Measurements from ENCODE around the gene FREM2.

The FREM2 gene

GRCh38 chr13:38647312-38647711 is 39.6 kb upstream of the FREM2 start:
- no peak overlapping the region for H3K27ac ChIP-seq (ENCODE audit: low read depth, low read length)
- H3K9me3 ChIP-seq (ENCODE audit: insufficient read depth, low read length) = no peaks in the 10 kb centered on the region
- no peak for TF ChIP-seq EZH2phosphoT487 (conservative IDR thresholded peaks at IDR 0.05; ENCODE audit: low read length)
- TF ChIP-seq, protein P1, sequence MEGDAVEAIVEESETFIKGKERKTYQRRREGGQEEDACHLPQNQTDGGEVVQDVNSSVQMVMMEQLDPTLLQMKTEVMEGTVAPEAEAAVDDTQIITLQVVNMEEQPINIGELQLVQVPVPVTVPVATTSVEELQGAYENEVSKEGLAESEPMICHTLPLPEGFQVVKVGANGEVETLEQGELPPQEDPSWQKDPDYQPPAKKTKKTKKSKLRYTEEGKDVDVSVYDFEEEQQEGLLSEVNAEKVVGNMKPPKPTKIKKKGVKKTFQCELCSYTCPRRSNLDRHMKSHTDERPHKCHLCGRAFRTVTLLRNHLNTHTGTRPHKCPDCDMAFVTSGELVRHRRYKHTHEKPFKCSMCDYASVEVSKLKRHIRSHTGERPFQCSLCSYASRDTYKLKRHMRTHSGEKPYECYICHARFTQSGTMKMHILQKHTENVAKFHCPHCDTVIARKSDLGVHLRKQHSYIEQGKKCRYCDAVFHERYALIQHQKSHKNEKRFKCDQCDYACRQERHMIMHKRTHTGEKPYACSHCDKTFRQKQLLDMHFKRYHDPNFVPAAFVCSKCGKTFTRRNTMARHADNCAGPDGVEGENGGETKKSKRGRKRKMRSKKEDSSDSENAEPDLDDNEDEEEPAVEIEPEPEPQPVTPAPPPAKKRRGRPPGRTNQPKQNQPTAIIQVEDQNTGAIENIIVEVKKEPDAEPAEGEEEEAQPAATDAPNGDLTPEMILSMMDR (IDR thresholded peaks at IDR 0.05; ENCODE audit: insufficient read depth, low read length, poor library complexity, severe bottlenecking) = no peak
- no peaks in the 10 kb centered on the region for H3F3A ChIP-seq (ENCODE audit: insufficient read depth)
- H3K9ac ChIP-seq (ENCODE audit: low read length) = no peak overlapping the region
- H3K4me2 ChIP-seq (ENCODE audit: low read depth, low read length, poor library complexity, severe bottlenecking) = no peak overlapping the region
- no peaks in the 10 kb centered on the region for H3K79me2 ChIP-seq (ENCODE audit: insufficient read depth, low read length)
- H2AFZ ChIP-seq (ENCODE audit: low read depth, low read length, severe bottlenecking) = no peak overlapping the region
- no peaks in the 10 kb centered on the region for H3K27me3 ChIP-seq (ENCODE audit: low read length)
- no peaks in the 10 kb centered on the region for H4K20me1 ChIP-seq (ENCODE audit: low read depth, low read length)
- H3K4me3 ChIP-seq (ENCODE audit: insufficient read depth, low read length, poor library complexity, severe bottlenecking) = no peak overlapping the region
- no peaks in the 10 kb centered on the region for H3K9me2 ChIP-seq (replicated peaks; ENCODE audit: insufficient read depth, low read length)
- H3K36me3 ChIP-seq (ENCODE audit: low read length) = no peaks in the 10 kb centered on the region

DNA sequence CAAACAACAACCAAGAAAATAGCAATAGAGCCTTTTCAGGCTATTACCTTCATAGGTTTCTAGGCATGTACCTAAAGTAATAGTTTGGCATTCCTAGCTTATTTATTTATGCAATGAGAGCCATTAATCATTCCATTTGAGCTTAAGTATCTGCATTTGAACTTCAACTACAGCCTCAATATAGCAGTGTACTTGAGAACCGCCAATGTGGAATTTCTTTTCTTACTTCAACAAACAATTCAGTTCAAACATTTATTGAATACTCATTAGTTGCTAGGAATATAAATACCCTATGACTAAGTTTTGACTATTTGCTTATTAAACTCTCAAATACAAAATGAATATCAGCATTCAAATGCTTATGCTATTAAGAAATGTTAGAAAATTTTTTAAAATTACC is 38.0 kb upstream of the FREM2 start:
- H3K4me2 ChIP-seq (ENCODE audit: low read depth, low read length, poor library complexity, severe bottlenecking) = no peak overlapping the region
- H4K20me1 ChIP-seq (ENCODE audit: low read depth, low read length) = no peaks in the 10 kb centered on the region

DNA sequence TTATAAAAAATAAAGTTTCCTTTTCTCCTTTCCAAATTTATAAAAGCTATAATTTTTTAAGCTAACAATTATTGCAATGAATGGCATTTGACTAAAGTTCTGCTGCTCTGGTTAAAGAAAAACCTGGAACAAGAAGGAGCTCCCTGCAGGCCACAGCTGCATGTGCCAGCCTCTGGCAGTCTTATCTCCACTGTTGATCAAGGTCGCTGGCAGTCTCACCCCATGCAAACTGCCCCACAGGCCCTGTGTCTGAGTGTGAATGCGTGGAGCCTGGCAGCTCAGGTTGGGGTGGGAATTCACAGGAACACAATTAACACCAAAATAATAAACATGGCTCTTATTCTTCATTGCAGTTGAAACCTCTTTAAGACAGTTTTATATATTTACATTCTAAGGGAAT is 30.2 kb upstream of the FREM2 start:
- H3K27ac ChIP-seq (ENCODE audit: low read depth, low read length) = no peak overlapping the region
- H3K27me3 ChIP-seq (ENCODE audit: low read length) = no peaks in the 10 kb centered on the region
- no peaks in the 10 kb centered on the region for H3K36me3 ChIP-seq (ENCODE audit: low read length)
- H3K79me2 ChIP-seq (ENCODE audit: insufficient read depth, low read length) = no peaks in the 10 kb centered on the region
- H3K9me3 ChIP-seq (ENCODE audit: insufficient read depth, low read length) = no peaks in the 10 kb centered on the region
- H3K4me3 ChIP-seq (ENCODE audit: insufficient read depth, low read length, poor library complexity, severe bottlenecking) = no peak overlapping the region
- no peaks in the 10 kb centered on the region for H4K20me1 ChIP-seq (ENCODE audit: low read depth, low read length)
- no peaks in the 10 kb centered on the region for H3K9me2 ChIP-seq (replicated peaks; ENCODE audit: insufficient read depth, low read length)
- TF ChIP-seq, protein P1 (IDR thresholded peaks at IDR 0.05; ENCODE audit: insufficient read depth, low read length, poor library complexity, severe bottlenecking) = no peak
- TF ChIP-seq EZH2phosphoT487 (conservative IDR thresholded peaks at IDR 0.05; ENCODE audit: low read length) = no peak
- no peak overlapping the region for H3K9ac ChIP-seq (ENCODE audit: low read length)
- H3F3A ChIP-seq (ENCODE audit: insufficient read depth) = no peaks in the 10 kb centered on the region
- no peak overlapping the region for H3K4me2 ChIP-seq (ENCODE audit: low read depth, low read length, poor library complexity, severe bottlenecking)
- H2AFZ ChIP-seq (ENCODE audit: low read depth, low read length, severe bottlenecking) = no peak overlapping the region

More for the DNA sequence above, 38.0 kb upstream of the FREM2 start:
- Histone ChIP-seq H3K36me3 (ENCODE audit: low read length) (no peaks in the 10 kb centered on the region), H3K9me2 (replicated peaks; ENCODE audit: insufficient read depth, low read length) (no peaks in the 10 kb centered on the region), H3K9me3 (ENCODE audit: insufficient read depth, low read length) (no peaks in the 10 kb centered on the region), H2AFZ (ENCODE audit: low read depth, low read length, severe bottlenecking) (no peak overlapping the region), H3K79me2 (ENCODE audit: insufficient read depth, low read length) (no peaks in the 10 kb centered on the region), H3K27me3 (ENCODE audit: low read length) (no peaks in the 10 kb centered on the region), H3F3A (ENCODE audit: insufficient read depth) (no peaks in the 10 kb centered on the region), H3K4me3 (ENCODE audit: insufficient read depth, low read length, poor library complexity, severe bottlenecking) (no peak overlapping the region), H3K9ac (ENCODE audit: low read length) (no peak overlapping the region), H3K27ac (ENCODE audit: low read depth, low read length) (no peak overlapping the region)
- TF ChIP-seq, protein P1 (IDR thresholded peaks at IDR 0.05; ENCODE audit: insufficient read depth, low read length, poor library complexity, severe bottlenecking) = no peak
- no peak for TF ChIP-seq EZH2phosphoT487 (conservative IDR thresholded peaks at IDR 0.05; ENCODE audit: low read length)
